HuH-7 (cell line): ENCODE data around the gene STK31.
"Not testable (repeated sequence)": the region's sequence is repeated elsewhere in the genome, so short reads cannot be mapped to it uniquely, and the experiment has no call there.

Experiments
- DNase-seq: peaks from one replicate; pipeline ENCODE4 v3.0.0; 2011; ENCODE audit warnings: low spot score

STK31 gene

DNA sequence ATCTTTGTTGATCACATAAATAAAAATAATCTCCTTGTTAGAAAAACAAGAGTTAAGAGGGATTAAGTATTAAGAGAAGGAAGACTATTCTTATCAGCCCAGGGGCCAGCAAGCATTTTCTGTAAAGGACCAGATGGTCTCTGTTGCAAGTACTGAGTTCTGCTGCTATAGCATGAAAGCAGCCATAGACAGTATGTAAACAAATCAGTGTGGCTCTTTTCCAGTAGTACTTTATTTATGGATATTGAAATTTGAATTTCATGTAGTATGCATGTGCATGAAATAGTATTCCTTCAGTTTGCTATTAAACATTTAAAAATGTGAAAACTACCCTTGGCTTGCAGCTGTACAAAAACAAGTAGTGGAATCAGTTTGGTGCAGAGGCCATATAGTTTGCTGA lies 81.7 kb downstream of the STK31 start:
- no peak for DNase-seq

- DNase-seq, result no peak
Observed at GRCh38 chr7:23802720-23803397, 92.8 kb downstream of the STK31 start.

- no peak for DNase-seq
Observed at GRCh38 chr7:23804707-23805106, 94.7 kb downstream of the STK31 start.

DNA sequence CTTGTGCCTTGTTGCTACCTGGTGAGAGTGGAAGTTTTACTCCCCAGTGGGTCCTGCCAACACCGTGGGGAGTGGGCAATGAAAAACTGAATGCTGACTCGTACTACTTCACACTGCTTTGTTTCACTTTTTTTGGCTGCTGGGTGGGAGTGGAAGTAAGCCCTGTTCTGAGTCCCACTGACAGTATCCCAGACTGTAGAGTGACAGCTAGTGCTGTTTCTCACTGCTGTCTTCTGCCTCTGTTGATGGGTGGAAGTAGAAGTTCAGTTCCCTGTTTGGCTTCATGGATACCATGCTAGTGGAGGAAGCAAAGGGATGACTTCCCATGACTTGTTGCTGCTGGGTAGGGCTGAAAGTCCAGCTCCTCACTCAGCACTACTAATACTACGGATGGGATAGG lies 98.4 kb downstream of the STK31 start:
- DNase-seq, result no peak

GRCh38 chr7:23810099-23810498 lies 100.1 kb downstream of the STK31 start:
- DNase-seq, result no peak

DNA sequence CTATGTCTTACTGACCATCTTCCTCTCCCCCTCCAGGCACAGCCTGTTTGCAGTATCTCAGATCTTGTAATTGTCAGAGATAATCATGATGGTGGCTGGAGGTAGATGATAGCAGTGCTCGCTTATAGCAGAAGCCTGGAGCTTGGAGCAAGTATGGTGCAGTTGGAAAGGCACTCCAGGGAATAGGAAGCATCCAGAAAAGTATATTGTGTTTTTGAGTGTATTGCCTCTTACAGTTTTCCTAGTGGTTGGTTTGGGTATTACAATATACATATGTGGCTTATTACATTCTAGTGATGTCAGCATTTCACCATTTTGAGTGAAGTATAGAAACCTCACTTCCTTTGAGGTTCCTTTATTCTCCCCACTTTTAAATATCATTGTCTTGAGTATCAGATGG lies 101.5 kb downstream of the STK31 start:
- no peak for DNase-seq

DNA sequence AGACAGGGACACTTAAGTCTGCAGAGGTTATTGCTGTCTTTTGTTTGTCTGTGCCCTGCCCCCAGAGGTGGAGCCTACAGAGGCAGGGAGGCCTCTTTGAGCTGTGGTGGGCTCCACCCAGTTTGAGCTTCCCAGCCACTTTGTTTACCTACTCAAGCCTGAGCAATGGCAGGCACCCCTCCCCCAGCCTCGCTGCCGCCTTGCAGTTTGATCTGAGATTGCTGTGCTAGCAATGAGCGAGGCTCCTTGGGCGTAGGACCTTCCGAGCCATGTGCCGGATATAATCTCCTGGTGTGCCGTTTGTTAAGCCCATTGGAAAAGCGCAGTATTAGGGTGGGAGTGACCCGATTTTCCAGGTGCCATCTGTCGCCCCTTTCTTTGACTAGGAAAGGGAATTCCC lies 118.1 kb downstream of the STK31 start:
- DNase-seq, result not testable (repeated sequence)

- not testable (repeated sequence) for DNase-seq
Observed at GRCh38 chr7:23832733-23833132, 122.7 kb downstream of the STK31 start.

DNA sequence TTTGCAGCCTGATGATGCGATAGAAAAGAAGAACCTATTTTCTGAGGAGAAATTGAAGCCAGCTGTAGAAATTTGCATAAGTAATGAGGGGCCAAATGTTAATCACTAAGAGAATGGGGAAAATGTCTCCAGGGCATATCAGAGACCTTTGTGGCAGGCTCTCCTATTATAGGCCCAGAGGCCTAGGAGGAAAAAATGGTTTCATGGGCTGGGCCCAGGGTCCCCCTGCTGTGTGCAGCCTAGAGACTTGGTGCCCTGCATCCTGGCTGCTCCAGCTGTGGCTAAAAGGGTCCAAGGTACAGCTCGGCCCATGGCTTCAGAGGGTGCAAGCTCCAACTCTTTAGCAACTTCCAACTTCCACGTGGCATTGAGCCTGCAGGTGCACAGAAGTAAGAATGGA lies 123.4 kb downstream of the STK31 start:
- DNase-seq, result no peak

DNA sequence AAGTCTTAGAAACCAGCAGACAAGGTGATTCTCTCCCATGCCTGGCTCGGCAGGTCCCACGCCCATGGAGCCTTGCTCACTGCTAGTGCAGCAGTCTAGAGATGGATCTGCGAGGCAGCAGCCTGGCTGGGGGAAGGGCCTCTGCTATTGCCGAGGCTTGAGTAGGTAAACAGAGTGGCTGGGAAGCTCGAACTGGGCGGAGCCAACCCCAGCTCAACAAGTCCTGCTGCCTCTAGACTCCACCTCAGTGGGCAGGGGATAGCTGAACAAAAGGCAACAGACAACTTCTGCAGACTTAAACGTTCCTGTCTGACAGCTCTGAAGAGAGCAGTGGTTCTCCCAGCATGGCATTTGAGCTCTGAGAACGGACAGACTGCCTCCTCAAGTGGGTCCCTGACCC lies 134.8 kb downstream of the STK31 start:
- DNase-seq, result peak; percentile 11

- DNase-seq, result no peak
Observed at GRCh38 chr7:23852135-23852534, 142.1 kb downstream of the STK31 start.

DNA sequence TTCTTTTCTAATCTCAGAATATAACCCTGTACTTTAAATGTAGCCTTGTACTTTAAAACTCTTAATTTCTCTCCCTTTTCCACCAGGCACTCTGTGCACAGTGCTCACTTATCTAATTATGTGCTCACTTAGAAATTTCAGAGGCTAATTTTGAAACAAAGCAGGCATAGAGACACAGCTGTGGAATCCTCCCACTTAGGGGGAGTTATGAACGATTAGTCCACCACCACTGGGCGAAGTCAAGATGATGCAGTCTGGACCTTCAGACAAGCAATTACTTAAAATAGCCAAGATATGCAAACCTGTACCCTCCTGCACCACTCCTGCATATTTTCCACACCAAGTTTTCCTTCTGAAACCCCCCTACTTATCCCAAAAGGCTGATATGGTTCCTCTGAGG lies 143.0 kb downstream of the STK31 start:
- DNase-seq, result no peak

DNA sequence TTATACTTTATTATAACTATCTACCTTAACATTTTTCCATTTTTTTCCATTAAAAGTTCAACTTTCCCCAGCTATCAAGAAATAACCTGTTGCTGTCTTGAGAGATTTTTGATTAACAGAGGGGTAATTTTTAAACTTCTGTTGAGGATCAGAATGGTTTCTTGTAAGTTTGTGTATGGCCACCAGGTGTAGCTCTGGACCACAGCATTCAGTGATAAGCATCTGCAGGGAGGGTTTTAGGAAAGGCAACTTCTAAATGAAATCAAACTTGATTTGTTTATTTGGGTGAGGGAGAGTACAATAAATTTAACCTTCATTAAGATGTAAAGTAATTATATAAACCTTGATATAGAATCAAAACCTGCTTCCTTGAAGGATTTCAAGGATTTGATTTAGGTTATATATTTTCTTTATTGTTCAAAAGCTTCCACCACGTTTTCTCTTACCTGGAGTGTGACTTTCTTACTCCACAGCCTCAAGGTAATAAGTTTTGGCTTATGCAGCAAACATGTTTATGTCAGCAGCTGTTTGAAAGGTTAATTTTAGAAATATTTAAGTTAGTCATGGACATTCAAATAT lies 153.3 kb downstream of the STK31 start:
- peak; percentile 21 for DNase-seq

- DNase-seq, result no peak
Observed at GRCh38 chr7:23864973-23865372, 155.0 kb downstream of the STK31 start.

DNA sequence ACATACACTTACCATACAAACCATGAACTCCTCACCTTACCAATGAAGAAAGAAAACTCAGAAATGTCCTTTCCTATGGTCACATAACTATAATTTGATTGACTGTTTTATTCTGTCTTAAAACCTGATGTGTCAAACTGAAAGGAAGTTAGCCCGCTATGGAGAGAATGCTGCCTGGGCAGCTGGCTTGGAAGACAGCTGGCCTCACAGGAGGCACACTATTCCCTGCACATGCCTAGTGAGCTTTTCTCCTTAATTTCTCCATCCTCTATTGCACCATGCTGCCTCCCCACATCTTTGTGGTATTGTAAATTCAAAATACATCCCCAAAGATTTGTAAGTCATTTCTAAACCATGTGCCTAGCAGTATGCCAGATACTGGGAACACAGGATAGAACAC lies 163.3 kb downstream of the STK31 start:
- no peak for DNase-seq

GRCh38 chr7:23876526-23876925 lies 166.5 kb downstream of the STK31 start:
- not testable (repeated sequence) for DNase-seq
